Fibroblast of pulmonary artery (primary cell): Measurements from ENCODE around the gene NECTIN3.
A peak's percentile ranks its signal among the peaks of the same experiment; 100 is the strongest.

Experiments
- DNase-seq: peaks from one replicate; pipeline ENCODE4 v3.0.0-alpha.2; 2010; ENCODE audit warnings: low read depth
- H3K4me3 ChIP-seq: replicated peaks from 2 replicates; pipeline ENCODE4 v1.5.1; 2011; ENCODE audit warnings: low read depth, mild to moderate bottlenecking, control low read depth, low read length, moderate library complexity
- TF ChIP-seq, protein P1 (sequence below): IDR thresholded peaks from 2 replicates; pipeline ENCODE4 v1.5.1; 2011; ENCODE audit warnings: mild to moderate bottlenecking, control low read depth, low read length, inconsistent platforms; ENCODE audit errors: missing control alignments

NECTIN3 gene

DNA sequence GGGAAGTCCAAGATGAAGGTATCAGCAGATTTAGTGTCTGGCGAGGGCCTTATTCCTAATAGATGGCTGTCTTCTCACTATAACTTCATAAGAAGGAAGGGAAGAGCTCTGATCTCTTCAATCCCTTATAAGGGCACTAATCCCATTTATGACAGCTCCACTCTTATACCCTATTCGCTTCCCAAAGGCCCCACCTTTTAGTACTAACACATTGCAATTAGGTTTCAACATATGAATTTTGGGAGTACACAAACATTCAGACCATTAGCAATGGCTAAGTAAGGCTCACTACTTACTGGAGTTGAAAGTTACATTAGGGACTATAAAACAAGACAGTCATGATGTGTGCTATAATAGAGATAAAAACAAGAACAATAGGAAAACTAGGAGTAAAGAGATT is 118.9 kb downstream of the NECTIN3 start:
- TF ChIP-seq, protein P1, sequence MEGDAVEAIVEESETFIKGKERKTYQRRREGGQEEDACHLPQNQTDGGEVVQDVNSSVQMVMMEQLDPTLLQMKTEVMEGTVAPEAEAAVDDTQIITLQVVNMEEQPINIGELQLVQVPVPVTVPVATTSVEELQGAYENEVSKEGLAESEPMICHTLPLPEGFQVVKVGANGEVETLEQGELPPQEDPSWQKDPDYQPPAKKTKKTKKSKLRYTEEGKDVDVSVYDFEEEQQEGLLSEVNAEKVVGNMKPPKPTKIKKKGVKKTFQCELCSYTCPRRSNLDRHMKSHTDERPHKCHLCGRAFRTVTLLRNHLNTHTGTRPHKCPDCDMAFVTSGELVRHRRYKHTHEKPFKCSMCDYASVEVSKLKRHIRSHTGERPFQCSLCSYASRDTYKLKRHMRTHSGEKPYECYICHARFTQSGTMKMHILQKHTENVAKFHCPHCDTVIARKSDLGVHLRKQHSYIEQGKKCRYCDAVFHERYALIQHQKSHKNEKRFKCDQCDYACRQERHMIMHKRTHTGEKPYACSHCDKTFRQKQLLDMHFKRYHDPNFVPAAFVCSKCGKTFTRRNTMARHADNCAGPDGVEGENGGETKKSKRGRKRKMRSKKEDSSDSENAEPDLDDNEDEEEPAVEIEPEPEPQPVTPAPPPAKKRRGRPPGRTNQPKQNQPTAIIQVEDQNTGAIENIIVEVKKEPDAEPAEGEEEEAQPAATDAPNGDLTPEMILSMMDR = no peak
- no peak overlapping the region for H3K4me3 ChIP-seq
- no peak for DNase-seq

DNA sequence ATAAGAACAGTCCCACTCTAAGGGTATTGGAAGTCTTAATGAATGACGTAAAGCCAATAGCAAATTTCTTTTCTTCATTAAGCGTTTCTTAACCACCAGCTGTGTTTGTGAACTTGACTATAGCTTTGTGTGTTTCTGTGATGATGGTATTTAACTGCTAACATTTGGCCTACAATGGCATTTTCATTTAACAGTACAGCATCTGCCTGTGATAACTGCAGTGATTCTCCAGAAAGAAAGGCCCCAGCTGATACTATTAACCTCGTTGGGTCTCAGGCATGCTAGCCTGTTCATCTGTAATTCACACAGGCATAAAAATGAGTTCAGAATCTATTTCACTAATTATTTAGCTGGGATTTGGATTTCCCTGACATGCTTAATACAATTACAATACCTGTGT is 121.9 kb downstream of the NECTIN3 start:
- DNase-seq = no peak
- no peak overlapping the region for H3K4me3 ChIP-seq
- TF ChIP-seq, protein P1 = no peak

DNA sequence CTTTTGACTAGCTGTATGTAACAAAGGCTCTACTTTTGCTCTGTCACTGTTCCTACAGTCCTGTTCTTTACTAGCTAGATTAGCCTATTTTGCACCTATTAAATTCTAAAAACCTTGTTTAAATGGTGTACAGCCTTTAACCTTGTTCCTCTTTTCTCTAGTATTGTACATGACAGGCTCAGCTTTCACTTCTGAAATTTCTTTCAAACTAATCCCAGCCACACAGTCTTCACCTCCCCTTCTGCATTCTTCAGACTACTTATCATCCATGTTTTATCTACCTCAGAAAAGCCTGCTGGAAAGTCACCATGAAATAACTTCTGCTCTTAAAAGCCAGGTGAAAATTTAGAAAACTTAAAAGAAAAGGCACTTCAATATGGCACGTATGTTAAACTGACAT is 122.4 kb downstream of the NECTIN3 start:
- TF ChIP-seq, protein P1 = no peak
- no peak overlapping the region for H3K4me3 ChIP-seq
- no peak for DNase-seq

DNA sequence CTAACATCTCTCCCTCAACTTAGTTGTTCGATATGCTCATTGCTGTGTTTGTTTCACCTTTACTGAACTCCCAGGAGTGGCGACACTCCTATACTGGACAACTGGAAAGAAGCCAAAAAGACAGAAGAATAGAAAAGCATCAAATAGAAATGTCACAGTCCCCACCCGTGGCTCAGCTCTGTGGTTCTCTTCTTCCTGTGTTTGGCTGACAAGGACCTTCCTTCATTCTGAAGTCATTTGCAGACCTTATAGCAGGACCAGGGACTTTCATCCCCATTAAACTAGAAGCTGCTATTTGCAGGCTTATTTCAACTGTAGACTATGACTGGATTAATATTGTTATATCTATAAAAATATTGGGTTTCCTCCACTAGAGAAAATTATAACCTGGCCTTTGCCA is 125.9 kb downstream of the NECTIN3 start:
- no peak overlapping the region for H3K4me3 ChIP-seq
- TF ChIP-seq, protein P1 = no peak
- no peak for DNase-seq

- TF ChIP-seq, protein P1 = no peak
- H3K4me3 ChIP-seq = no peak overlapping the region
- no peak for DNase-seq
Measured at GRCh38 chr3:111200027-111200426, 128.4 kb downstream of the NECTIN3 start.

DNA sequence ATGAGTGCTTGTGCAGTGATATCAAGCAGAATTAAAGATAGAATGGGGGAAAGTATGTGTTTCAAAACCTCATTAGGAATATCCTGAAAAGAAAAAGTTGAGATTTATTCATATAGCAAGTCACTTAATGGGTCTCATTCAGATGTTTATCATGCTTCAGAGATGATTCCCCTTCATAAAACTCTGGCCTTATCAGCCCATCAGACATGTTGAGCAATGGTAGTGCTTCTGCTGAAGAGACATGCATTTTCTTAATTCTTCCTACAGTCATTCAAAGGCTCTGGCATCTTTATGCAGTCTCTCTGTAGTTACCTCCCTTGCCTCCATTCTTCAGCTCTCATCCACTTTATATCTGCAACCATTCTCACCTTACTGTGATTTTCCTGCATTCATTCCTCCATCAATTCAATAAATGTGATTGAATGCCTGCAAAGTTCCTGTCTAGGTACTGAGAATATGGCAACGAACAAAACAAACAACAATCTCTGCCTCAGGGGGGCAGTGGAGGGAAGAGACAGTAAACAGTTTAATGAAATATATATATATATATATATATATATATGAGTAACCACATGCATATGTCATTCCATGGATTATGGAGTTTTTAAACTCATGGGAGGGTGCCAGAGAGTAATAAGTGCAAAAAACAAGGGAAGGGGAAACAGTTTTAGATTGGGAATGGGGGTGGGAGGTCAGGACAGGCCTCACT is 138.5 kb downstream of the NECTIN3 start:
- DNase-seq = peak; percentile 29
- no peak overlapping the region for H3K4me3 ChIP-seq
- TF ChIP-seq, protein P1 = peak; percentile 18
